ENCODE measurements around the gene MESD.

- TF ChIP-seq CTCF (IDR thresholded peaks at IDR 0.05) (no peak), POLR2A (IDR thresholded peaks at IDR 0.05) (no peak)
These were observed 8.1 kb upstream of the MESD start for GRCh38 chr15:80997692-80998091.
